ENCODE measurements around the gene USP49. TPM values are rescaled to one million over a fixed set of nuclear protein-coding genes. Genes with fewer than 3 reads are reported as not detected.

USP49 gene
- total and polyA plus RNA-seq, 2 of the 13 experiments (the other 11 are each of a cell fraction or from before 2014, with no cell fraction given) = 2.9 to 4.3 TPM

- no peak for TF ChIP-seq SNAPC5 (CRISPR knock-in tag; IDR thresholded peaks at IDR 0.05; ENCODE audit: borderline replicate concordance)
- TF ChIP-seq CCDC6 (CRISPR knock-in tag; IDR thresholded peaks at IDR 0.05) = peak; percentile 84
- peak; percentile 99 for TF ChIP-seq ZNF574 (CRISPR knock-in tag; IDR thresholded peaks at IDR 0.05)
- peak; percentile 96 for TF ChIP-seq ZNF451 (CRISPR knock-in tag; IDR thresholded peaks at IDR 0.05)
- 0 out of 2 replicates have a peak, but pooled peaks have one; percentile 64 for TF ChIP-seq ZXDC (CRISPR knock-in tag; IDR thresholded peaks at IDR 0.05)
- TF ChIP-seq DDIT3 (CRISPR knock-in tag; IDR thresholded peaks at IDR 0.05) = no peak
- TF ChIP-seq PRMT3 (CRISPR knock-in tag; IDR thresholded peaks at IDR 0.05; ENCODE audit: borderline replicate concordance, low read depth) = peak; percentile 69; the same call in 1 of the 2 replicates
- no peak for TF ChIP-seq PLSCR1 (CRISPR knock-in tag; IDR thresholded peaks at IDR 0.05; ENCODE audit: borderline replicate concordance)
- TF ChIP-seq CBX2 (IDR thresholded peaks at IDR 0.05; ENCODE audit: low read depth, low read length) = no peak
- TF ChIP-seq CBX2 (CRISPR knock-in tag; IDR thresholded peaks at IDR 0.05; ENCODE audit: low read depth) = no peak
- peak; percentile 71; the same call in 1 of the 2 replicates for TF ChIP-seq MED13 (CRISPR knock-in tag; IDR thresholded peaks at IDR 0.05)
- no peak for TF ChIP-seq IRF9 (CRISPR knock-in tag; IDR thresholded peaks at IDR 0.05; ENCODE audit: borderline replicate concordance)
- TF ChIP-seq ZNF577 (CRISPR knock-in tag; IDR thresholded peaks at IDR 0.05; ENCODE audit: borderline replicate concordance, low read depth) = no peak
- TF ChIP-seq XRCC5 (optimal IDR thresholded peaks at IDR 0.05; ENCODE audit: low read length) = peak; percentile 98
- TF ChIP-seq ZC3H13 (CRISPR knock-in tag; IDR thresholded peaks at IDR 0.05) = peak; percentile 35; the same call in 1 of the 2 replicates
- peak; percentile 62; the same call in 1 of the 2 replicates for TF ChIP-seq KDM5A (IDR thresholded peaks at IDR 0.05; ENCODE audit: borderline replicate concordance, low read length)
- no peak for TF ChIP-seq ATM (IDR thresholded peaks at IDR 0.05; ENCODE audit: borderline replicate concordance)
- no peak for TF ChIP-seq HNRNPL (IDR thresholded peaks at IDR 0.05; ENCODE audit: low read depth, low read length)
- TF ChIP-seq HMG20A (CRISPR knock-in tag; IDR thresholded peaks at IDR 0.05; ENCODE audit: borderline replicate concordance) = peak; percentile 41; the same call in 1 of the 2 replicates
- peak; percentile 75 for TF ChIP-seq HCFC1 (IDR thresholded peaks at IDR 0.05; ENCODE audit: low read depth, low read length)
- TF ChIP-seq SYNCRIP (IDR thresholded peaks at IDR 0.05; ENCODE audit: insufficient read depth, low read depth, low read length) = no peak
Measured at GRCh38 chr6:41779788-41780550, 115.2 kb downstream of the USP49 start, which contains the start of gene FRS3 (continued).
